Measurements from ENCODE around the gene SLC35F1. TPM values are rescaled to one million over a fixed set of nuclear protein-coding genes. Genes with fewer than 3 reads are reported as not detected.

Gene SLC35F1
- polyA plus RNA-seq, 2 of the 4 experiments (the other 2 are of a cell fraction): 0.01 TPM; not detected in 1

DNA sequence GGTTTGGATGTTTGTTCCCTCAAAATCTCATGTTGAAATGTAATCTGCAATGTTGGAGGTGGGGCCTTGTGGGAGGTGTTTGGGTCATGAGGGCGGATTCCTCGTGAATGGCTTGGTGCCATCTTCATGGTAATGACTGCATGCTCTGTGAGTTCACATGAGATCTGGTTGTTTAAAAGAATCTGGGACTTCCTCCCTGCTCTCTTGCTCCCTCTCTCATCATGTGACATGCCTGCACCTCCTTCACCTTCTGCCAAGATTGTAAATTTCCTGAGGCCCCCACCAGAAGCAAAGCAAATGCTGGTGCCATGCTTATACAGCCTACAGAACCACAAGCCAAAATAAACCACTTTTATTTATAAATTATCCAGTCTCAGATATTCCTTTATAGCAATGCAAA lies 390.8 kb downstream of the SLC35F1 start:
- Histone ChIP-seq H3K4me2 (no peak overlapping the region), H3K4me3 (no peak overlapping the region), H3K9me3 (no peaks in the 10 kb centered on the region), H3K4me1 (no peaks in the 10 kb centered on the region), H3K27ac (no peak overlapping the region)
- WGBS (ENCODE audit: missing lambda C conversion rate): 22% methylated on average over 2 of the region's 2 CpGs
- ChIA-PET POLR2A (no interaction called here), CTCF (no interaction called here)
- DNase-seq (ENCODE audit: low read depth in 1 of 2, low spot score in 1 of 2) (no peak), ATAC-seq (no peak), FAIRE-seq (no peak)
- TF ChIP-seq TP53 (CRISPR knock-in tag; IDR thresholded peaks at IDR 0.05) (no peak), BCL3 (IDR thresholded peaks at IDR 0.05) (no peak), RCOR1 (IDR thresholded peaks at IDR 0.05; ENCODE audit: low read depth, low read length) (no peak), FOSB (CRISPR knock-in tag; IDR thresholded peaks at IDR 0.05) (no peak), CBX8 (IDR thresholded peaks at IDR 0.05) (no peak)

DNA sequence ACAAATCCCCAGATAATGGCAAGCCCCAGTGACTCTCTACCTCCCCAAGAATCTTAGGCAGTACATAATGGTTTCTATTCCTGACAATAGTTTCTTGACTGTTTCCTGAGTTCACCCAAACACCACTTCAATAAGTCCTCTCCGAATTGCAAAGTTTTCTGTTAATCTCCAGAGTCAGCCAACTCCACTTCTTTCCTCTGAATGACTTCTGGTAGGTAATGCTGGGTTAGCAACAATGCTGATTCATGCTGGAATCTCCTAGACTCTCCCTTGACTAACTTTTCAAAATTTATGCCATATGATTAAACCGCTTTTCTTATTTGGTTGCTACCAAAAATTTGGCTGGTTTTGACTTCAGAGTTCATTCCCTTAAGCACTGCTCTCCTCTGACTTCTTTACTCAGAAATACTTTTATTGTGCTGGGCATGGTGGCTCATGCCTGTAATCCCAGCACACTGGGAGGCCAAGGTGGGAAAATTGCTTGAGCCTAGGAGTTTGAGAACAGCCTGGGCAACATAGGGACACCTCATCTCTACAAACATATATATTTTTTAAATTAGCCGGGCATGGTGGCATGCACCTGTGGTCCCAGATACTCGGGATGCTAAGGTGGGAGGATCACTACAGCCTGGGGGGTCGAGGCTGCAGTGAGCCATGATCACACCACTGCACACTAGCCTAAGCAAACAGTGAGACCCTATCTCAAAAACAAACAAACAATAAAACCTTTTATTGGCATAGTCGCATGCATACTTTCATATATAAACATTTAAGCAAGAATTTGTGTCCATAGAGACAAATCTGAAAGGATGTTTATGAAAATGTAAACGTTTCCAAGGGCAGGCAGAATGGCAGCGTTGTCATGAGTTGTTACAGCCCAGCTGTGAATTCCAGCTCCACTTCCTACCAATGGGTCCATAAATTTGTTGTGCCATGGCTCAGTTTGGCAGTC lies 391.7 kb downstream of the SLC35F1 start:
- CTCF ChIA-PET: no interaction called here
- no peak overlapping the region for H3K27ac ChIP-seq
- POLR2A ChIA-PET: no interaction called here
- H3K4me2 ChIP-seq: no peak overlapping the region
- no peak for DNase-seq (ENCODE audit: low read depth in 1 of 2, low spot score in 1 of 2)
- H3K4me1 ChIP-seq: no peaks in the 10 kb centered on the region
- no peak overlapping the region for H3K4me3 ChIP-seq
- H3K9me3 ChIP-seq: no peaks in the 10 kb centered on the region
- no peak for FAIRE-seq
- no peak for TF ChIP-seq CHD4 (IDR thresholded peaks at IDR 0.05; ENCODE audit: borderline replicate concordance)
- no peak for TF ChIP-seq EHMT2 (IDR thresholded peaks at IDR 0.05; ENCODE audit: low read depth)
- no peak for TF ChIP-seq JUN (IDR thresholded peaks at IDR 0.05)
- TF ChIP-seq KDM5A (IDR thresholded peaks at IDR 0.05): no peak
- TF ChIP-seq CBX8 (IDR thresholded peaks at IDR 0.05): no peak
- TF ChIP-seq MYC (IDR thresholded peaks at IDR 0.05; ENCODE audit: borderline replicate concordance, low read length): no peak
- no peak for ATAC-seq
- 22% methylated on average over 6 of the region's 8 CpGs for WGBS (ENCODE audit: missing lambda C conversion rate)

- Histone ChIP-seq H3K4me2 (no peak overlapping the region), H3K27ac (no peak overlapping the region), H3K4me1 (no peaks in the 10 kb centered on the region), H3K9me3 (no peaks in the 10 kb centered on the region), H3K4me3 (no peak overlapping the region)
- CTCF ChIA-PET: no interaction called here
- FAIRE-seq: no peak
- no peak for ATAC-seq
- no peak for DNase-seq (ENCODE audit: low read depth in 1 of 2, low spot score in 1 of 2)
- TF ChIP-seq RCOR1 (IDR thresholded peaks at IDR 0.05; ENCODE audit: low read depth, low read length) (no peak), CHD4 (IDR thresholded peaks at IDR 0.05; ENCODE audit: borderline replicate concordance) (no peak), EP300 (IDR thresholded peaks at IDR 0.05) (no peak), CBX8 (IDR thresholded peaks at IDR 0.05) (no peak), HDAC2 (IDR thresholded peaks at IDR 0.05) (no peak), HEYL (CRISPR knock-in tag; IDR thresholded peaks at IDR 0.05) (no peak), POLR2A (IDR thresholded peaks at IDR 0.05; ENCODE audit: low read length) (no peak), FOSL2 (IDR thresholded peaks at IDR 0.05) (no peak), FOSL2 (CRISPR knock-in tag; IDR thresholded peaks at IDR 0.05) (no peak), FOSB (CRISPR knock-in tag; IDR thresholded peaks at IDR 0.05) (no peak)
- WGBS (ENCODE audit: missing lambda C conversion rate): 39% methylated on average over 4 of the region's 4 CpGs
- POLR2A ChIA-PET: no interaction called here
Observed at GRCh38 chr6:118299457-118299856, 392.4 kb downstream of the SLC35F1 start.

DNA sequence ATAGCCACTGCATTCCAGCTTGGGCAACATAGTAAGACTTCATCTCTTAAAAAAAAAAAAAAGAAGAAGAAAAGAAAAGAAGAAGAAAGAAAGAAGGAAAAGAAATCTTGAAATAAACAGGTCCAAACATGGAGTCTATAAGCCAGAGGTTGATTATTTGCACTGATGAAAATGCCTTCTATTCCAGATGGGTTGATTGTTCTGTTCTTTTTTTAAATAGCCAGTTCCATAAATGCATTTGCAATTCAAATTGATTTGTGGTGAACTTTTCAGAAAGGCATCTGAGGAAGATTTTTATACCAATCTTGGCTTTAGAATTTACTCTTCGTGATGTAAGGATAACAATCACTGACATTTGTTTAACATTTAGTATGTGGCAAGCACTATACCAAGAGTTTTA lies 397.3 kb downstream of the SLC35F1 start:
- no peak overlapping the region for H3K27ac ChIP-seq
- FAIRE-seq: no peak
- H3K9me3 ChIP-seq: no peaks in the 10 kb centered on the region
- ATAC-seq: no peak
- H3K4me3 ChIP-seq: no peak overlapping the region
- ChIA-PET CTCF (no interaction called here), POLR2A (no interaction called here)
- TF ChIP-seq JUNB (IDR thresholded peaks at IDR 0.05): no peak
- TF ChIP-seq CBX2 (IDR thresholded peaks at IDR 0.05; ENCODE audit: borderline replicate concordance, low read depth): no peak
- TF ChIP-seq BHLHE40 (IDR thresholded peaks at IDR 0.05; ENCODE audit: low read depth, low read length): no peak
- DNase-seq (ENCODE audit: low read depth in 1 of 2, low spot score in 1 of 2): no peak
- WGBS (ENCODE audit: missing lambda C conversion rate): 42% methylated on average over 1 of the region's 1 CpG
- no peaks in the 10 kb centered on the region for H3K4me1 ChIP-seq
- no peak overlapping the region for H3K4me2 ChIP-seq
